GM19193 (cell line): Measurements from ENCODE around the gene ZNF664.

Experiments
- POLR2A ChIP-seq: IDR thresholded peaks from 4 replicates; pipeline ENCODE4 v1.6.1; 2011; ENCODE audit not compliant: insufficient read depth, insufficient read length; ENCODE audit errors: extremely low read depth

The ZNF664 gene

GRCh38 chr12:124037331-124037730, 64.3 kb downstream of the ZNF664 start:
- TF ChIP-seq POLR2A = no peak

- TF ChIP-seq POLR2A = no peak
Measured at GRCh38 chr12:124039276-124039675, 66.3 kb downstream of the ZNF664 start.

DNA sequence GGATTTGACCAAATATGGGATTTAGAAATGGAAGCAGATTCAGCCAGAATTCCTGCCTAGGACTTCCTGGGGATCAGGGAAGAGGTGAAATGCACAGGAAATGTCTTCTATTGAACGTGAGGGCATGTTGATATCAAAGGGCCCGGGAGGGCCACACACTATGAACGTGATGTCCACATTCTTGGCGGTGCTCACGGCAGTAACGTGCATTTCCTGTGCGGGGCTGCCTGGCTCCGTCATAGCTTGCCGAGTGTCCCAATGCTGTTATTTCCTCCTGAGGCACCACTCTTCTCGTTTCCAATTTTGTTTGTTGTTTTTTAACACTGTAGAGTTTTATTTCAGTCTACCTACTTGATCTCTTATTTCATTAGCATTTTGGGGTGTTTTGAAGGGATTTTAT, 67.3 kb downstream of the ZNF664 start:
- TF ChIP-seq POLR2A = no peak

GRCh38 chr12:124040737-124041136, 67.7 kb downstream of the ZNF664 start:
- TF ChIP-seq POLR2A = no peak

GRCh38 chr12:124041907-124042306, 68.9 kb downstream of the ZNF664 start:
- TF ChIP-seq POLR2A = no peak

DNA sequence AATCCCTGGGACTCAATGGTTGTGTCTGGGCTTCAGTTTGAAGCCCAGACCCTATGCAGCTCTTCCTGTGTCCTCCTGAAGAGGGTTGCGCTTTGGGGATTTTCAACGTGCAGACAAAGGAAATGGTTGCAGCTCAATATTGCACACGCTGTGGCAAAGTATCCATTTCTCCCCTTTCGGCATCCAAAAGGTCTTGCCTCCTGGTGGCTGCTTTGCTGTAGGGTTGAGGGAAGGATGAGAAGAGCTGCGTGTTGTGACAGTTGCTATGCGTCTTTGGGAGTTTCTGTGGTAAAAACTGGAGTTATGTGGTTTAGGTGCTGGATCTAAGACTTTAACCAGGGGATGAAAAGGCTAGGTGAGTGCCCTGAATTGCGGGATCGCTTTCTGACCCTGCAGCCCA, 71.0 kb downstream of the ZNF664 start:
- no peak for TF ChIP-seq POLR2A

- no peak for TF ChIP-seq POLR2A
Measured at GRCh38 chr12:124044809-124045321, 71.8 kb downstream of the ZNF664 start.

DNA sequence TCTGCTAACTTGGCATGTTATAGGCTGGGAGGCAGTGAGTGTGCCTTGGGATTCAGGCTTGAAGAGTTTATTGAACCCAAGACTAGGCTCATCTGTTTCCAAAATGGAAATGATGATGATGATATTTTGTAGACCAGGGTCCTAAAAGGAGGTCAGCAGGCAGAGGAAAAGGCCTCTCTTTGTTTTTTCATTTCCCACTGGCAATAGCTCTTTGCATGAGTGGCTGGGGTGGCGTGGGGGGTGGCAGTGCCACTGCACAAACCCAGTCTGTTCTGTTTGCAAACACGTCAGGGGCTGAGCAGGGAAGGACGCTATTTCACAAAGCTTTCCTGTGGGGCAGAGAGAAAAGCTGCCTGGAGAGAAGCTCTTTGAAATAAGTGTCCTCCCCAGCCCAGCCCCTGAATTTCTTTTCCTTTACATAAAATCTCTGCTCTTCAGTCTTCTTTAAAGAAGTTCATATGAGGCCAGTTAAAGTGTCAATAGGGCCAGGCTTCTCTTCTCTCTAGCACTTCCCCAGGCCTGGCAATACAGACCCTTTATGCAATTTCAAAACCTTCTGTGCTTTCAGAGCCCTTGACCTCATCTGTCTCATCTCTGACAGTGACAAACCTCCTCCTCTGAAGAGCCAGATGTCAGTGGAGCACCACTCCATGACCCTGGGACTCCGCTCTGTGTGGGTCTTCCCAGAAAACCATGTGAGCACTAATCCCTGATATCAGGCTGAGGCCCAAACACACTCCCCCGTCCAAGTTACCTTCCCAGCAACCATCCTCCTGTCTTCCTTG, 72.8 kb downstream of the ZNF664 start:
- no peak for TF ChIP-seq POLR2A

- no peak for TF ChIP-seq POLR2A
Measured at GRCh38 chr12:124046456-124046740, 73.4 kb downstream of the ZNF664 start.

DNA sequence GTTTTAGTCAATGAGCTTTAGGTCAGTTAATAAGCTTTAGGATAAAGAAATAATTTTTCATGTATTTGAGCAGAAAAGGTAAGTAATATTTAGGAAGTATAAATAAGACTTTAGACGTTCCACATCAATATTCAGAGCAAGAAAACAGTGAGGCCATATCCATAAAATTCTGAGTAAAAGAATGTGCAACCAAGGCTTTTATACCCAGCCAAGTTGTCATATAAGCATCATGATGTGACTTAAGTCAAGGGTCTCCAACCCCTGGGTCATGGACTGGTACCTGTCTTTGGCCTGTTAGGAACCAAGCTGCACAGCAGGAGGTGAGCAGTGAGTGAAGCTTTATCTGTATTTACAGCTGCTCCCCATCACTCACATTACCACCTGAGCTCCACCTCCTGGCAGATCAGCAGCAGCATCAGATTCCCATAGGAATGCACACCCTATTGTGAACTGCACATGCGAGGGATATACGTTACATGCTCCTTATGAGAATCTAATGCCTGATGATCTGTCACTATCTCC, 74.1 kb downstream of the ZNF664 start:
- no peak for TF ChIP-seq POLR2A

DNA sequence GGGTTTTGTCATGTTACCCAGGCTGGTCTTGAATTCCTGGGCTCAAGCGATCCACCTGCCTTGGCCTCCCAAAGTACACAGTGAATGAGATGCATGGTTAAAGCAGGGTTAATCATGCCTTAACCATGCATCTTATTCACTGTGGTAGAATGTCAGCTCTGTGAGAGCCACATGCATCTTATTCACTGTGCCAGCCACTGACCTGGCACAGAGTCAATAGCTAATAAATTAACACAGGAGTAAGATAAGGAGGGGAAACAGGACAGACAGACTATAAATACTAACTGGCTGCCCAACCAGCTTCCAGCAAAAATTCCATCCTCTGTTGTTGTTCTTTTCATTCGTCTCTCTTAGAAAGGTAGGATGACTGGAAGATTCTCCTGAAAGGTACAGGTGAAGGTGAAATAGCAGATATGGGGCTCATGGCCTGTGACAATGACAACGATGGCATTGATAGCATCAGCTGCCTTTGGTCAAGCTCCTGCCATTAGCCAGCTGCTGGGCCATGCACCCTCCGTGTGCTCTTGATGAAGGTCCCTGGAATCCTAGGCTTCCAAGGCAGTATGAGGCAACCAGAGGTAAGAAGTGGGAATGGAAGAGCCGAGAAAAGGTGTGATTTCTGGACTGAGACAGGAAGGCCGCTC, 76.6 kb downstream of the ZNF664 start:
- TF ChIP-seq POLR2A = no peak

GRCh38 chr12:124053851-124054250, 80.8 kb downstream of the ZNF664 start:
- no peak for TF ChIP-seq POLR2A

- no peak for TF ChIP-seq POLR2A
Measured at GRCh38 chr12:124055066-124055465, 82.1 kb downstream of the ZNF664 start.

GRCh38 chr12:124057691-124058090, 84.7 kb downstream of the ZNF664 start:
- TF ChIP-seq POLR2A = no peak

DNA sequence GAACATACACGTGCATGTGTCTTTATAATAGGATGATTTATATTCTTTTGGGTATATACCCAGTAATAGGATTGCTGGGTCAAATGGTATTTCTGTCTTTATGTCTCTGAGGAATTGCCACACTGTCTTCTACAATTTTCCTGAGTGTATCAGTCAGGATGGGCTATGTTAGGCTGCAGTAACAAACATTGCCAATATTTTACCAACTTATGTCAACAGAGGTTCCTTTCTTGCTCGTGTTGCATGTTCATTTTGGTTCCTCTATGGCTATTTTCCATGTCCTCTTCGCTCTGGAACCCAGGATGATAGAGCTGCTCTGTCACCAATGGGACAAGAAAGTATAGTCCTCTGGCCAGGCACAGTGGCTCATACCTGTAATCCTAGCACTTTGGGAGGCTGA, 86.7 kb downstream of the ZNF664 start:
- TF ChIP-seq POLR2A = no peak
